ENCODE data around the gene ARAP1.

ARAP1 gene

GRCh38 chr11:72721689-72722049, 30.5 kb downstream of the ARAP1 start:
- DNase-seq: no peak

DNA sequence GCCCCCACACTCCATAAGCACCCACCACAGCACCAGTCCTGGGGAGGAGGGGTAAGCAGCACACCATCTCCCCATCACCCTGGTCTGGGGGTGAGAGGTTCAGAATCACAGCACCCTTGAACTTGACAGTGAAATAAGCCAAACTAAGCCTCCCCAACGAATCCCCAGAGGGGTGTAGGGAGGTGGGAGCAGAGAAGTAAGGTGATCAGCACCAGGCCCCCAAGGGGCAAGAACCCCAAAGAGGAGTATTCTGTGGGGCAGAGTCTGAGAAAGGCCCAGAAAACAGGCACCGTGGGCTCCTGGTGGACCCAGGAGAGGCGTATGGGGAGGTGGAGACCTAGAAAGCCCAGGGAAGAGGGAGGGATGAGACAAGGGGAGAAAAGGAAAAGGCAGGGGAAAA, 30.9 kb downstream of the ARAP1 start:
- DNase-seq: no peak

GRCh38 chr11:72720784-72721183, 31.4 kb downstream of the ARAP1 start:
- DNase-seq: no peak

DNA sequence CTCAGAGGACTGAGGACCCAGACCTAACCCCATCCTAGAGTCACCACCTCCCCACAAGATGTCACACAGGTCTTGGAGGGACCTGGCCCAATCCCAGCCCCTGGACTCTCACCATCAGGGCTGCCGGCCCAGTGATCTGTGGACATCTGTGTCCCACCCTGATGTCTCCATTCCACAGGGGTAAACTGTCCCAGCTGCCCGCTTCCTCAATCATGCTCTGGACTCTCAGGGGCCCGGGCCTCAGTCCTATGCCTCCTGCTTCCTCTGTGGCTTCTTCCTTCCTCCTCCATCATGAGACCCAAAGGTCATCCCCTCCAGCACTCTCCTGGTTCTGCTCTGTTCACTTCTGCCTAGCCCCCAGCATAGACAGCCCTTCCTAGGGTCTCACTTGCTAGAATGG, 32.2 kb downstream of the ARAP1 start:
- DNase-seq: no peak

DNA sequence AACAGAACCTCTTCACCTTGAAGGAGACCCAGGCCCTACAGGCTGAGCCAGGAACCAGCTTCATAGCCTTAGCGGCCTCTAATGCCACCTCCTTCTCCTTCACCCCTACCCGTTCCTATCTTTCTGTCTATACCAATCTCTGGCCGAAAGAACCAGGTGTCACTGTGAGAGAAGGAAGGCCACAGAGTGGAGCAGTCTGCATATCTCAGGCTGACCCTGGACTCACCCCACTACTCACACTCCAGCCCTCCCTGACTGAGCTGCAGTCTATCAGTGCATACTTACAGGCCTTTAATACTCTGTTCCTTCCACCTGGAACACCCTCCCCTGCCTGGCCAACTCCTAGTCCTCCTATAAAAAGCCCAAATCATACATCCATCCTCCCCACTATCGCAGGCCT, 32.7 kb downstream of the ARAP1 start:
- DNase-seq: no peak

DNA sequence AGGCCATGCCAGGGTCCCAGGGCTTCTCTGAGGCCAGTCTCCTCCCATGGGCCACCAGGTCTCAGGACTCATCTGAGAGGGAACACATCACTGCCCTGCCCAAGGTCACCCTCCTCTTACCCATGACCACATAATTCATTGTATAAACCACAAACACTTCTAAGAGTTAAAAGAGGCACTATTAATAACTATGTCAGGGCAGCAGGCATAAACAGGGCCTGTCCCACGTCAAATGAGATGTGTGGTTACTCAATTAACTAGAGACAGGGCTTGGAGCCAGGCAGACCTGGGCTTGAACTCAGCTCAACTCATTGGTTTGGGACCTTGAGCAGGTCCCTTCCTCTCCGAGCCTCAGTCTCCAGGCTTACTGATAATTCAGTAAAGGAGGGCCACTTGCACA, 33.1 kb downstream of the ARAP1 start:
- DNase-seq: no peak

DNA sequence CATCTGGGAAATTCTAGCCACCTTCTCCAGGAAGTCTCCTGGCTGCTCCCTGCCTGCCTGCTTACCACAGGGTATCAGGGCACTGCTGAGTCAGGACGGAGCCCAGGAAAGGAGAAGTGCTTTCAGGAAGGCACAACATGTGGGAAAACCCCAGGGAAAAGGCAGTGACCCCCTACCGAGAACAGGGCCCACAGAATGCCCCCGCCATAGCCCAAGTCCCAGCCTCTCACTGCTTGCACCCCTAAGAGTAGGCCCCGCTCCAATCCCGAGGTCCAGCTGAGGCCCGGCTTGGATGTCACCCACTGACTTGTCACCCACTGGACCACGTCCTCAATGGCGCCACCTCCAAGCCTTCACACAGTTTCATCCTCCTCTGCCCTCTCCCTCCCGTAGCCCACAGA, 34.1 kb downstream of the ARAP1 start:
- DNase-seq: no peak

- no peak for DNase-seq
These were observed 35.3 kb downstream of the ARAP1 start for GRCh38 chr11:72716788-72717435.

DNA sequence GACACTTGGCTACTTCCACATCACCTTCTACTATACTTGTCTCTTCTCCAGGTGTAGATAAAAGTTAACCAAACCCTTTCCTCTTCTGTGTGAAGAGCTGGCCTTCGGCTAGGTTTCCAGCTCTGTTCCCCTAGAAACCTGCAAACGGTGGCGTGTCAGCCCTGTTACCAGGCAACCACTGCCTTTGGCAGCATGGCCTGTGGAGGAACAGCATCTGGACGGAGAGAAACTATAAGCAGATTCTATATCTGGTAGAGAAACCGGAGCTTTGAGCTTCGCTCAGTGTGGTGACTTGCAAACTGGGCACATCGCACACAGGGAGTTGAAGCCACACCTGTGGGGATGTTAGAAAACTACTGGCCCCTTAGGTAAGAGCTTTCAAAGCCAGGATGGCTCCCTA, 35.9 kb downstream of the ARAP1 start:
- no peak for DNase-seq

- DNase-seq: no peak
These were observed 39.4 kb downstream of the ARAP1 start for GRCh38 chr11:72712841-72713240.

- DNase-seq: no peak
These were observed 39.9 kb downstream of the ARAP1 start for GRCh38 chr11:72712168-72712751.

DNA sequence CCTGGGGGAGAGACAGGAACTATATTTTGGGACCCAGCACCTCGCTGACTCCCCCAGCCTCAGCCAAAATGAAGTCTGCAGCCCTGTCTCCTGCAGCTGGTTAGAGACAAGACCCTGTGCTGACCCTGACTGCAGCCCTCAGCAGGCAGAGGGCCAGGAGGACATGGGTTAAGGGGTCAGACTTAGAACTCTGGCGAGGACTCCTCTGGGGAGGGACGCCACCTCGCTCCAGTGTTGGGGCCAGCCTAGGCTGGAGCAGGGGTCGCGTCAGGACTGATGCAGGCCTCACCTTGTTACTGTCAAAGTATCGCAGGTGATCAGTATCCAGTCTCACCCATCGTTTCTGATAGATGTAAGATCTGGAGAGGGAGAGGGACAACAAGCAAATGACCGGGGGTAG, 41.1 kb downstream of the ARAP1 start:
- DNase-seq: no peak

GRCh38 chr11:72710278-72710677, 41.9 kb downstream of the ARAP1 start:
- no peak for DNase-seq

GRCh38 chr11:72709478-72710238, 42.5 kb downstream of the ARAP1 start:
- no peak for DNase-seq

GRCh38 chr11:72707032-72707431, 45.2 kb downstream of the ARAP1 start:
- no peak for DNase-seq

DNA sequence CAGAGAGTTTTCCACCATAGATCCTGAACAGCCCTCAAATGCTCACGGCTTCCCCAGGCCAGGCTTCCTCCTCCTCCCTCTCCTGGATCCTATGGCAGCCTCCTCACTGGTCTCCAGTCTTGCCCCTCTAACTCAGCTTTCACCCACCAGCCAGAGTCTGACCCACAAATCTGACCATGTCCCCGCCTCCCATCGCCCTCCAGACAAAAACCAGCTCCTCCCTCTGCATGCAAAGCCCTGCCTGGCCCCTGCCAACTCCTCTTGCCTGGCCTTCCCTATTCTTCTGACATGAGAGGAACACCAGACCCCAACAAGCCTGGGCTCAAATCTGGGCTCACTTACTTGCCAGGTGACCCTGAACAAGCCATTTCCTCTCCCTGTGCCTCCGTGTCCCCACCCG, 45.6 kb downstream of the ARAP1 start:
- DNase-seq: no peak

DNA sequence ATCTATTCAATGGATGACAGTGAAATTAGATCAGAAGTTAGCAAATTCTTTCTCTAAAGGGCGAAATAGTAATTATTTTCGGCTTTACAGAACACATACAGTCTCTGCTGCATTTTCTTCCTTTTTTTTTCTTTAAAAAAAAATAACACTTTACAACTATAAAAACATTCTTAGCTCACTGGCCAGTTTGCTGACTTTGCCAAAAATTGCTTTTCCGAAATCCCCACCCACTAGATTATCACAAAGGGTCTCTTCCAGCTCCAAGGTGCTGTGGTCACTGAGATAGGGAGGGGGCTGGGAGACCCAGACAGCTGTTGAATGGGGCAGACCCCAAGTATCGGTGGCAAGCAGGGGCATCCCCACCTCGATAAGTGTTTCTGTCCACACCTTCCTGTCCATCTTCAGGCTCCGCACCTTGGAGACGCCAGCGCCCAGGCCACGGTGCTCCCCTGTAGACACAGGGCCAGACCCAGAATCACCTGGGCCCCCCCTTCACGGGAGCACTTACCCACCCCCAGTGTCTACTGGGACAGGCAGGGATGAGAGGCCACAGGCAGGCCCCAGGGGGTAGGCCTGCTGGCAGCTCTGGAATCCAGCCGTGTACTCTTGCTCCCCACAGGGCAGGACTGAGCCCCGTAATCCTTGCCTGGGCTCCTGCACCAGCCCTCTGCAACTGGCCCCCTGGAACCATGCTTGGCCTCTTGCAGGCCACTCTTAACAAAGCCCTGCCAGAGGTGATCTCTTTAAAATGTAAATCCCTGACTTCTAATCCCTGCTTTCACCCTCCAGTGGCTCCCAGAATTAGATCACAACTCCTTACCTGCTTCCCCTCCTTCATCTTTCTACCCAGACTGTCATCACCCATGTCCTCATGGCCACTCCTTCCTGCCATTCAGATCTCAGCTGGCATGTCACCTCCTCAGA, 46.5 kb downstream of the ARAP1 start:
- no peak for DNase-seq

DNA sequence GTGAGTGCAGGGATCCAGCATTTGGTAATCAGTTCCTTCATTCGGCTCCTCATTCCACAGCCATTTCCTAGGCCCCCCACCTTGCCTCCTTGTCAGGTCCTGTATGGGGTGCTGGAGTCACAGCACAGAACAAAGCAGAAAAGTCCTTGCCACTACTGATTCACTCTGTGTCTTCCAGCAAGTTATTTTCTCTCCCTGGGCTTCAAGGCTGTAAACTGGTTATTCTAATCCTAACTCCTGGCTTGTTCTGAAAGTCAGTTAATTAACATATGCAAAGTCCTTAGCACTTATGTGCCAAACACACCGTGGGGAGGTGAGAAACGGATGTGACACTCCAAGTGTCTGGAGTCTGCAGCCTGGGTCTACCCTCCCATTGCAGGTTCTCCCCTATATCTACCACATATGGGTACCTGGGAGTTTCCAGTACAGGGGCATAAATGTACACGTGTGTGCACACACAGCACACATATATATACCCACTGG, 47.4 kb downstream of the ARAP1 start:
- DNase-seq: no peak

DNA sequence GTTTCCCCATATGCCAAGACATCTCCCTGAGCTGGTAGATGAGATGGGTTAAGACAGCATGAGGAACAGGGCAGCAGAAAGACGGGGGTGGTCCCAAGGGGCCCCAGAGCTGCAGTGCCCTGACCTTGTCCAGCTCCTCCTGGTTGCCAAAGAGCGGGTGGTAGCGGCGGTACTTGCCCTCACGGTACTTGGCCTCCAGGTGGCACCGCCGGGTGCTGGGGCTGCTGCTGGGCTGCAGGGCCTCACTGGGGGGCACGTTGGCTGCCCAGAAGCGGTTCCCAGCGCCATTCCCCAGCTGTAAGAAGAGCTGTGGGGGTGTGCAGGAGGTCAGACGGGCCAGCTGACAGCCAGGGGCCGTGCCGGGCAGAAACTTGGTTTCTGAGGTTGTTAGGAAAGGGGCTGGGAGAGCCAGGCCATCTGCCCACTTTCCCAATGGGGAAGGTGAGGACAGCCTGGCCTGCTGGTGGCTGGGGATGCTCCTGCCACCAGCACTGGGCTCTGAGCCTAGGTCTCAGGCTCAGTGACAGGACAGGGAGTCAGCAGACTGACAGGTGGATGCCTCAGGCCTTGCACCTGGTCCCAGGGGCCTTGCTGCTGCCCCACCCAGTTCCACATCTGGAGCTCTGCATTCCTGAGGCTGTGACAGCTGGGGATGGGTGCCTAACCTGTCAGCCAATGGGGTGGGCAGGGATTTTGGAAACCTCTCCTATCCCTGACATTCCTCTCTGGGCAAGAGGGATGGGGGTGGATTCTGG, 48.0 kb downstream of the ARAP1 start:
- DNase-seq: no peak

DNA sequence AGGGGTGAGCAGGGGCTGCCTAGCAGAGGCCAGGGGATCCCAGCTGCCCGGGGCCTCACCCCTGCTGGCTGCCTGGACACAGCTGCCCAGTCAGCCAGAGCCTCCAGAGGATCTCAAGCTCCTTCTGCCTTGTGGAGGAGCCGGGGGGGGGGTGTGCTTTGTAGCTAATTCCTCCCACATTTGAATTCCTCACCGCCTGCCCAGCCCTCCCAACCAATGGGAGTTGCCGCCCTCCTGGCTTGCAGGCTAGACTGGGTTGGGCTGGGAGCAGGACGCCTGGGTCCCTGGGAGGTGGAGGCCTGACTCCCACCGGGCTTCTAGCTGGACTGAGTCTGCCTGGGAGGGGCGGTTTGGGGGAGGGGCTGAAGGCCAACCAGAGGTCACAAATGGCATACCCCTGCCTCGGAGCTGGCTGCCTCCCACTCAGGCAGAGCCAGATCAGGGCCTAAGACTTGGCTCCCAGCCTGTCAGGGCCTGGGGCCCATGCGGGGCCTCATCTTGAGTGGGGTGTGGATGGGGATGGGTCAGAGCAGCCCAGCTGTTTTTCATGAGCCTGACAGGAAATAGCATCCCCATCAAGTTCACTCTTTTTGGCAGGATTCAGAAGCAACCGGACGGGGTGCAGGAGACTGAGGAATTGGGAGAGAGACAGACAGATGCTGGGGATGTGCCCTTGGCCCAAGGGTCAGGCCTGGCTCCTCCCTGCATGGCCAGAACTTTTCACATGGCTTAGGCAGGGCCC, 48.8 kb downstream of the ARAP1 start:
- DNase-seq: no peak

GRCh38 chr11:72702577-72703241, 49.5 kb downstream of the ARAP1 start:
- no peak for DNase-seq

Measured in NCI-H2029 (cell line).